H9 (cell line): ENCODE results near the gene CACNA1H. TPM values are rescaled to one million over a fixed set of nuclear protein-coding genes. Genes with fewer than 3 reads are reported as not detected.

Source experiments
- DNase-seq: peaks from one replicate; pipeline ENCODE4 v3.0.0-alpha.2; 2017
- H2AFZ ChIP-seq: one replicate; pipeline ENCODE4 v1.6.1; 2013; ENCODE audit warnings: mild to moderate bottlenecking, low read length, control low read depth, moderate library complexity
- H2AK5ac ChIP-seq: 2 replicates; pipeline ENCODE4 v1.6.1; 2013; ENCODE audit warnings: low read length, control low read depth, mixed read lengths; ENCODE audit not compliant: insufficient read length
- H2BK120ac ChIP-seq: one replicate; pipeline ENCODE4 v1.6.1; 2013; ENCODE audit warnings: low read depth, mild to moderate bottlenecking, low read length, control low read depth, inconsistent platforms; ENCODE audit not compliant: poor library complexity, severe bottlenecking
- H2BK12ac ChIP-seq: 2 replicates; pipeline ENCODE4 v1.6.1; 2013; ENCODE audit warnings: low read length, control low read depth, mixed read lengths, low read depth; ENCODE audit not compliant: insufficient read length
- H2BK15ac ChIP-seq: 2 replicates; pipeline ENCODE4 v1.6.1; 2013; ENCODE audit warnings: low read depth, low read length, control low read depth
- H2BK20ac ChIP-seq: one replicate; pipeline ENCODE4 v1.6.1; 2013; ENCODE audit warnings: low read depth, mild to moderate bottlenecking, low read length, control low read depth, inconsistent platforms; ENCODE audit not compliant: poor library complexity, severe bottlenecking
- H2BK5ac ChIP-seq: 2 replicates; pipeline ENCODE4 v1.6.1; 2013; ENCODE audit warnings: low read length, control low read depth, mixed read lengths; ENCODE audit not compliant: insufficient read length
- H3K14ac ChIP-seq: 2 replicates; pipeline ENCODE4 v1.6.1; 2013; ENCODE audit warnings: low read length, control low read depth; ENCODE audit not compliant: insufficient read depth
- H3K18ac ChIP-seq: 2 replicates; pipeline ENCODE4 v1.6.1; 2013; ENCODE audit warnings: low read depth, mild to moderate bottlenecking, mixed read lengths, low read length, control low read depth; ENCODE audit not compliant: insufficient read length
- H3K23ac ChIP-seq: 2 replicates; pipeline ENCODE4 v1.6.1; 2013; ENCODE audit warnings: low read length, control low read depth, mixed read lengths, low read depth; ENCODE audit not compliant: insufficient read length
- H3K23me2 ChIP-seq: 2 replicates; pipeline ENCODE4 v1.6.1; 2013; ENCODE audit warnings: low read depth, mild to moderate bottlenecking, mixed read lengths, low read length, control low read depth; ENCODE audit not compliant: insufficient read length, poor library complexity, severe bottlenecking
- H3K27ac ChIP-seq: 2 replicates; pipeline ENCODE4 v1.5.1; 2013; ENCODE audit warnings: low read length, control low read depth, mixed read lengths, low read depth; ENCODE audit not compliant: insufficient read length
- H3K27me3 ChIP-seq: 2 replicates; pipeline ENCODE4 v1.6.1; 2013; ENCODE audit warnings: low read length, control low read depth, inconsistent platforms; ENCODE audit not compliant: insufficient read depth
- H3K4ac ChIP-seq: 2 replicates; pipeline ENCODE4 v1.6.1; 2013; ENCODE audit warnings: low read depth, mild to moderate bottlenecking, control low read depth, inconsistent platforms, low read length, moderate library complexity
- H3K4me1 ChIP-seq: 2 replicates; pipeline ENCODE4 v1.6.1; 2013; ENCODE audit warnings: low read length, control low read depth, inconsistent platforms; ENCODE audit not compliant: insufficient read depth
- H3K4me2 ChIP-seq: 2 replicates; pipeline ENCODE4 v1.6.1; 2013; ENCODE audit warnings: low read length, control low read depth, mixed read lengths; ENCODE audit not compliant: insufficient read length, insufficient read depth
- H3K56ac ChIP-seq: 2 replicates; pipeline ENCODE4 v1.6.1; 2013; ENCODE audit warnings: low read depth, mild to moderate bottlenecking, mixed read lengths, low read length, control low read depth; ENCODE audit not compliant: insufficient read length
- H3K79me1 ChIP-seq: 2 replicates; pipeline ENCODE4 v1.6.1; 2013; ENCODE audit warnings: low read depth, mild to moderate bottlenecking, moderate library complexity, low read length, control low read depth, inconsistent platforms; ENCODE audit not compliant: insufficient read depth, poor library complexity, severe bottlenecking
- H3K79me2 ChIP-seq: 2 replicates; pipeline ENCODE4 v1.6.1; 2013; ENCODE audit warnings: low read length, control low read depth, inconsistent platforms; ENCODE audit not compliant: insufficient read depth
- H3K9ac ChIP-seq: 2 replicates; pipeline ENCODE4 v1.6.1; 2013; ENCODE audit warnings: low read length, control low read depth, mixed read lengths; ENCODE audit not compliant: insufficient read length; ENCODE audit errors: extremely low read depth
- H3K9me3 ChIP-seq: one replicate; pipeline ENCODE4 v1.6.1; 2013; ENCODE audit warnings: low read depth, low read length, inconsistent platforms; ENCODE audit not compliant: control insufficient read depth
- H3T11ph ChIP-seq: one replicate; pipeline ENCODE4 v1.6.1; 2013; ENCODE audit warnings: mild to moderate bottlenecking, low read length, control low read depth, inconsistent platforms
- H4K20me1 ChIP-seq: one replicate; pipeline ENCODE4 v1.6.1; 2013; ENCODE audit not compliant: control insufficient read depth, insufficient read length, insufficient read depth
- H4K5ac ChIP-seq: 2 replicates; pipeline ENCODE4 v1.6.1; 2013; ENCODE audit warnings: low read depth, mild to moderate bottlenecking, mixed read lengths, low read length, control low read depth; ENCODE audit not compliant: insufficient read length
- H4K8ac ChIP-seq: replicated peaks from 2 replicates; pipeline ENCODE4 v1.6.1; 2013; ENCODE audit warnings: low read length, control low read depth, mixed read lengths, low read depth; ENCODE audit not compliant: insufficient read length
- H4K91ac ChIP-seq: 2 replicates; pipeline ENCODE4 v1.6.1; 2013; ENCODE audit warnings: low read depth, mild to moderate bottlenecking, moderate library complexity, mixed read lengths, low read length, control low read depth; ENCODE audit not compliant: insufficient read length
- H3K27ac Mint-ChIP-seq, 3 experiments: 2 replicates in 2 of 3; 3 replicates in 1 of 3; pipeline ENCODE4 v1.8.0; 2020 to 2021; ENCODE audit warnings: mixed read lengths in 3 of 3, mild to moderate bottlenecking in 1 of 3, moderate library complexity in 1 of 3
- H3K27me3 Mint-ChIP-seq: 2 replicates; pipeline ENCODE4 v1.8.0; 2021; ENCODE audit warnings: low read depth, mild to moderate bottlenecking, moderate library complexity, mixed read lengths
- H3K36me3 Mint-ChIP-seq, 3 experiments: 2 replicates in 2 of 3; 3 replicates in 1 of 3; pipeline ENCODE4 v1.8.0; 2020 to 2021; ENCODE audit warnings: low read depth in 3 of 3, mixed read lengths in 3 of 3; ENCODE audit not compliant: insufficient read depth in 1 of 3
- H3K4me1 Mint-ChIP-seq, 2 experiments: 2 replicates each; pipeline ENCODE4 v1.8.0; 2020; ENCODE audit warnings: mixed read lengths in 2 of 2
- H3K4me3 Mint-ChIP-seq, 2 experiments: 2 replicates in 1 of 2; 3 replicates in 1 of 2; pipeline ENCODE4 v1.8.0; 2020 to 2021; ENCODE audit warnings: mild to moderate bottlenecking in 2 of 2, mixed read lengths in 2 of 2, moderate library complexity in 1 of 2
- H3K9me3 Mint-ChIP-seq, 2 experiments: 2 replicates in 1 of 2; 3 replicates in 1 of 2; pipeline ENCODE4 v1.8.0; 2020; ENCODE audit warnings: mild to moderate bottlenecking in 2 of 2, mixed read lengths in 2 of 2, moderate library complexity in 1 of 2
- WGBS: extraction: QIAGEN DNeasy Blood & Tissue Kit; methylation state at CpG from one replicate; pipeline ENCODE4 v1.1.7; 2013; ENCODE audit warnings: missing lambda C conversion rate, low lambda C conversion rate, mixed read lengths; ENCODE audit not compliant: insufficient read length; ENCODE audit errors: extremely low coverage; 5-methylcytosine and 5-hydroxymethylcytosine counted together
- total RNA-seq: library from RNA; stranded (reverse); gene quantifications from 2 replicates; pipeline ENCODE4 v1.2.1, GENCODE V29; 2021
- TF ChIP-seq, protein P1 (sequence below): fragments of 200-600 bp; sonication (generic); conservative IDR thresholded peaks from 3 replicates; pipeline ENCODE4 v1.8.0; 2021; ENCODE audit warnings: antibody characterized with exemption, mild to moderate bottlenecking

The CACNA1H gene
- total RNA-seq, 1 experiment from 2014 or later: 43.3 TPM

GRCh38 chr16:1140582-1141162 is 12.2 kb upstream of the CACNA1H start:
- Histone ChIP-seq H3K4me2 (no peak overlapping the region), H3K27me3 (no peaks in the 10 kb centered on the region), H2BK15ac (no peak overlapping the region), H3K4ac (no peak overlapping the region), H2BK5ac (no peak overlapping the region), H3K23ac (no peak overlapping the region), H4K5ac (no peak overlapping the region), H3K9me3 (no peaks in the 10 kb centered on the region), H2AFZ (no peak overlapping the region), H2BK120ac (no peak overlapping the region), H2AK5ac (no peak overlapping the region), H3K18ac (no peak overlapping the region), H3K9ac (no peak overlapping the region), H2BK20ac (no peak overlapping the region), H4K8ac (no peak overlapping the region), H4K91ac (no peak overlapping the region), H2BK12ac (no peak overlapping the region), H4K20me1 (no peaks in the 10 kb centered on the region), H3T11ph (no peak overlapping the region), H3K14ac (no peak overlapping the region), H3K27ac (no peak overlapping the region), H3K56ac (no peak overlapping the region), H3K79me1 (no peaks in the 10 kb centered on the region), H3K79me2 (no peaks in the 10 kb centered on the region), H3K23me2 (no peaks in the 10 kb centered on the region), H3K4me1 (no peaks in the 10 kb centered on the region)
- H3K4me1 Mint-ChIP-seq: peaks cover 4 to 10% of the 10 kb centered on the region in 2 experiments; a peak in 3 of 4 replicates
- H3K27me3 Mint-ChIP-seq: peaks cover 21% of the 10 kb centered on the region
- TF ChIP-seq, protein P1, sequence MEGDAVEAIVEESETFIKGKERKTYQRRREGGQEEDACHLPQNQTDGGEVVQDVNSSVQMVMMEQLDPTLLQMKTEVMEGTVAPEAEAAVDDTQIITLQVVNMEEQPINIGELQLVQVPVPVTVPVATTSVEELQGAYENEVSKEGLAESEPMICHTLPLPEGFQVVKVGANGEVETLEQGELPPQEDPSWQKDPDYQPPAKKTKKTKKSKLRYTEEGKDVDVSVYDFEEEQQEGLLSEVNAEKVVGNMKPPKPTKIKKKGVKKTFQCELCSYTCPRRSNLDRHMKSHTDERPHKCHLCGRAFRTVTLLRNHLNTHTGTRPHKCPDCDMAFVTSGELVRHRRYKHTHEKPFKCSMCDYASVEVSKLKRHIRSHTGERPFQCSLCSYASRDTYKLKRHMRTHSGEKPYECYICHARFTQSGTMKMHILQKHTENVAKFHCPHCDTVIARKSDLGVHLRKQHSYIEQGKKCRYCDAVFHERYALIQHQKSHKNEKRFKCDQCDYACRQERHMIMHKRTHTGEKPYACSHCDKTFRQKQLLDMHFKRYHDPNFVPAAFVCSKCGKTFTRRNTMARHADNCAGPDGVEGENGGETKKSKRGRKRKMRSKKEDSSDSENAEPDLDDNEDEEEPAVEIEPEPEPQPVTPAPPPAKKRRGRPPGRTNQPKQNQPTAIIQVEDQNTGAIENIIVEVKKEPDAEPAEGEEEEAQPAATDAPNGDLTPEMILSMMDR: no peak
- DNase-seq: no peak
- H3K9me3 Mint-ChIP-seq: no peaks in the 10 kb centered on the region
- H3K4me3 Mint-ChIP-seq: no peak overlapping the region; a peak in 1 of 5 replicates
- WGBS: no CpG with 5 or more reads among the region's 23 CpGs
- H3K27ac Mint-ChIP-seq: no peak overlapping the region
- no peaks in the 10 kb centered on the region for H3K36me3 Mint-ChIP-seq
